GM19468 (cell line): ENCODE results near the gene TRO.

Experiments used
- ATAC-seq: cut with Tn5 transposase; IDR thresholded peaks from one replicate; pipeline ENCODE4 v1.9.1; 2021; ENCODE audit warnings: mild to moderate bottlenecking, moderate library complexity, moderate number of reproducible peaks; ENCODE audit not compliant: unreplicated experiment; ENCODE audit errors: extremely low read depth

Gene TRO

GRCh38 chrX:54920610-54921426, at the start of gene TRO:
TSS of gene TRO (plus strand) at chrX:54920824. CDS start at chrX:54922247, 1,423 bp downstream.
- no peak for ATAC-seq

GRCh38 chrX:54885740-54886139, 34.9 kb upstream of the TRO start:
- ATAC-seq = no peak

- no peak for ATAC-seq
These were observed 29.1 kb upstream of the TRO start for GRCh38 chrX:54891573-54891972.

- no peak for ATAC-seq
These were observed 26.5 kb upstream of the TRO start for GRCh38 chrX:54894159-54894558.

- no peak for ATAC-seq
These were observed 10.7 kb upstream of the TRO start for GRCh38 chrX:54909941-54910340.

- ATAC-seq = no peak
These were observed 900 bp downstream of the TRO start for GRCh38 chrX:54921427-54922021.

- ATAC-seq = no peak
These were observed 1.9 kb downstream of the TRO start for GRCh38 chrX:54922547-54922946.

- no peak for ATAC-seq
These were observed 2.8 kb downstream of the TRO start for GRCh38 chrX:54923376-54923775.

GRCh38 chrX:54926978-54927377, 6.4 kb downstream of the TRO start:
- ATAC-seq = no peak

- ATAC-seq = no peak
These were observed 8.3 kb downstream of the TRO start for GRCh38 chrX:54928876-54929275.

- ATAC-seq = no peak
These were observed 9.8 kb downstream of the TRO start for GRCh38 chrX:54930291-54931049.

- ATAC-seq = no peak
These were observed 10.5 kb downstream of the TRO start for GRCh38 chrX:54931107-54931506.

GRCh38 chrX:54933150-54933826, 12.7 kb downstream of the TRO start:
- ATAC-seq = no peak

GRCh38 chrX:54934058-54934457, 13.4 kb downstream of the TRO start:
- no peak for ATAC-seq

GRCh38 chrX:54934890-54935289, 14.3 kb downstream of the TRO start:
- ATAC-seq = no peak

GRCh38 chrX:54935306-54935705, 14.7 kb downstream of the TRO start:
- no peak for ATAC-seq

- ATAC-seq = no peak
These were observed 16.8 kb downstream of the TRO start for GRCh38 chrX:54937416-54937815.

- no peak for ATAC-seq
These were observed 24.2 kb downstream of the TRO start for GRCh38 chrX:54944816-54945215.

- no peak for ATAC-seq
These were observed 24.6 kb downstream of the TRO start for GRCh38 chrX:54945224-54945623.

GRCh38 chrX:54950730-54951375, 30.2 kb downstream of the TRO start:
- no peak for ATAC-seq
